BE2C (cell line): ENCODE results near the gene RGS9BP. TPM values are rescaled to one million over a fixed set of nuclear protein-coding genes. Genes with fewer than 3 reads are reported as not detected.

Experiments used
- DNase-seq: peaks from one replicate; pipeline ENCODE4 v3.0.0-alpha.2; 2020
- H3K27me3 ChIP-seq: fragments of 250-450 bp; sonication (Bioruptor Pico); 2 replicates; pipeline ENCODE4 v1.5.1; 2020; ENCODE audit warnings: mild to moderate bottlenecking
- H3K36me3 ChIP-seq: fragments of 250-450 bp; sonication (Bioruptor Pico); 2 replicates; pipeline ENCODE4 v1.5.1; 2020; ENCODE audit warnings: mild to moderate bottlenecking
- H3K4me1 ChIP-seq: fragments of 250-450 bp; sonication (Bioruptor Pico); 2 replicates; pipeline ENCODE4 v1.5.1; 2020
- H3K4me3 ChIP-seq: 2 replicates; pipeline ENCODE4 v1.5.1; 2011; ENCODE audit warnings: low read depth, low read length
- H3K9me3 ChIP-seq: fragments of 250-450 bp; sonication (Bioruptor Pico); 2 replicates; pipeline ENCODE4 v1.5.1; 2020
- polyA plus RNA-seq: library from polyadenylated mRNA; unstranded; fragments of >200 nt; gene quantifications from one replicate; pipeline ENCODE4 v1.2.1, GENCODE V29; 2012; ENCODE audit warnings: low read depth, missing spikeins; ENCODE audit not compliant: insufficient read length, insufficient read depth
- TF ChIP-seq, protein P1 (sequence below): IDR thresholded peaks from 2 replicates; pipeline ENCODE4 v1.5.1; 2012; ENCODE audit warnings: mild to moderate bottlenecking, low read depth, low read length

RGS9BP gene, protein sequence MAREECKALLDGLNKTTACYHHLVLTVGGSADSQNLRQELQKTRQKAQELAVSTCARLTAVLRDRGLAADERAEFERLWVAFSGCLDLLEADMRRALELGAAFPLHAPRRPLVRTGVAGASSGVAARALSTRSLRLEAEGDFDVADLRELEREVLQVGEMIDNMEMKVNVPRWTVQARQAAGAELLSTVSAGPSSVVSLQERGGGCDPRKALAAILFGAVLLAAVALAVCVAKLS
- polyA plus RNA-seq, result 0.15 TPM

DNA sequence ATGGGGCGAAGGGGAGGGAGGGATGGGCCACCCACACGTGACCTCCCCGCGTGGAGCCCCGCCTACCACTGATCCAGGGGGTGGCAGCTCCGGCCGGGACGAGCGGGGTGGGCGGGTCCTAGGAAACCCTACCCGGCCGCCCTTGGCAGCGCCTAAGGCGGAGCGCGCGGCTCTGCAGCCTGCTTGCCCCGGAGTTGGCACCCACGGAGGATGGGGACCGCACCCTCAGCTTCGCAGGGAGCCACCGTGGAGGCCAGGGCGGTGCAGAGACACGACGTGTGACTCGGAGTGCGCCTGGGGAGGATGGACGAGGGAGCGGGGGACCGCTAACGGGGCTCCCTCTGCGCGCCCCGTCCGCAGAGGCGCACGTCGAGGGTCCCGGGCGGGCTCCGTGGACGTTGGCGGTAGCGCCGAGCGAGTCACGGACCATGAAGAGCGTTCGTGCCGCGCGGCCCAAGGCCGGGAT is at the start of gene RGS9BP:
Gene RGS9BP, plus strand, starts transcription at position 129 of the 466 bp plus-strand sequence. CDS start 416 bp downstream, outside the sequence.
- Histone ChIP-seq H3K27me3 (peaks cover 21% of the 10 kb centered on the region), H3K4me3 (peak within 1 kb of the TSS; percentile 79), H3K4me1 (no peaks in the 10 kb centered on the region), H3K9me3 (no peaks in the 10 kb centered on the region; the same call in 1 of the 2 replicates), H3K36me3 (no peaks in the 10 kb centered on the region)
- TF ChIP-seq, protein P1, sequence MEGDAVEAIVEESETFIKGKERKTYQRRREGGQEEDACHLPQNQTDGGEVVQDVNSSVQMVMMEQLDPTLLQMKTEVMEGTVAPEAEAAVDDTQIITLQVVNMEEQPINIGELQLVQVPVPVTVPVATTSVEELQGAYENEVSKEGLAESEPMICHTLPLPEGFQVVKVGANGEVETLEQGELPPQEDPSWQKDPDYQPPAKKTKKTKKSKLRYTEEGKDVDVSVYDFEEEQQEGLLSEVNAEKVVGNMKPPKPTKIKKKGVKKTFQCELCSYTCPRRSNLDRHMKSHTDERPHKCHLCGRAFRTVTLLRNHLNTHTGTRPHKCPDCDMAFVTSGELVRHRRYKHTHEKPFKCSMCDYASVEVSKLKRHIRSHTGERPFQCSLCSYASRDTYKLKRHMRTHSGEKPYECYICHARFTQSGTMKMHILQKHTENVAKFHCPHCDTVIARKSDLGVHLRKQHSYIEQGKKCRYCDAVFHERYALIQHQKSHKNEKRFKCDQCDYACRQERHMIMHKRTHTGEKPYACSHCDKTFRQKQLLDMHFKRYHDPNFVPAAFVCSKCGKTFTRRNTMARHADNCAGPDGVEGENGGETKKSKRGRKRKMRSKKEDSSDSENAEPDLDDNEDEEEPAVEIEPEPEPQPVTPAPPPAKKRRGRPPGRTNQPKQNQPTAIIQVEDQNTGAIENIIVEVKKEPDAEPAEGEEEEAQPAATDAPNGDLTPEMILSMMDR, result no peak
- peak; percentile 85 for DNase-seq

DNA sequence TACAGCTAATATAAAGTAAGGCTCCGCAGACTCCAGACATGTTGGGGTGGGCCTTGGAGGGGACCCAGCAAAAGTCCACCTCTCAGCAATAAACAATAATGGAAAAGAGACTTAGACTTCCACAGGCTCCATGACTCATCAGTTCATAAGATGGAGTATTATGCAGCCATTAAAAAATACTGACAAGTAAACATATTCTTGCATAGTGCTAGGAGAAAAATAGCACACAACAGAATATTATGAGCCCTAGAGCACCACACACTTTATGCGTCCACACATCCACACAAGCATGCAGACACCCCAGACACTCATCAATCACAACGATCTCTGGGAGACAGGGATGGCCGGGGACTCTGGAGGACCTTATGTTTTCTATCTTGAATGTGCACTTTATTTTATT is 48.7 kb upstream of the RGS9BP start:
- Histone ChIP-seq H3K9me3 (no peaks in the 10 kb centered on the region), H3K4me3 (no peak overlapping the region), H3K27me3 (no peaks in the 10 kb centered on the region), H3K36me3 (peaks cover 18% of the 10 kb centered on the region), H3K4me1 (peaks cover 13% of the 10 kb centered on the region)
- TF ChIP-seq, protein P1, result no peak
- DNase-seq, result no peak

DNA sequence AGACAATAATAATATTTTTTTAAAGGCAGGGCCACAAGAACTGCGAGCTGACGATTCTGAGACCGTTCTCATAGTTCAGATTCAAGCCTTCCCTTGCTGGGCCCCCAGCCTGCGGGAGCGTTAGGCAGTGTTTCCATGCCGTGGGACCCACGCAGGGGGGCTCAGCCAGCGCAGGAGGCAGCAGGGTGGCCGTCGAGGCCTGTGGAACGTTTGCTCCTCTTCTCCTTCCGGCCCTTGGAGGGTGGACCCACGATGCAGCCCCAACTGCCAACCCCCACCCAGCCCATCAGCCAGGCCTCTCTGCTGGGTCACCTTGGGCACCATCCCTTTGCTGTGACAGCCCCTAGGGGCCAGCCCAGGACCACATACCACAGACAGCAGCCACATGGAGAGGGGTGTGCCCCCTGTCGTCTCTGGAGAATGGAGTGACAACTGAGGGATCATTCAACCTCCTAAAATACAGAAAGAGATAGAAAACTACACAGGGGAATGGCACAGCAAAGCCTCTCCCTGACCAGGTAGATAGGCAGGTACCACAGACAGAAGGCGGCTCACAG is 47.9 kb upstream of the RGS9BP start:
- TF ChIP-seq, protein P1, result peak; percentile 54
- Histone ChIP-seq H3K4me3 (no peak overlapping the region), H3K36me3 (peaks cover 18% of the 10 kb centered on the region), H3K27me3 (no peaks in the 10 kb centered on the region), H3K9me3 (no peaks in the 10 kb centered on the region), H3K4me1 (peaks cover 13% of the 10 kb centered on the region)
- DNase-seq, result peak; percentile 65

DNA sequence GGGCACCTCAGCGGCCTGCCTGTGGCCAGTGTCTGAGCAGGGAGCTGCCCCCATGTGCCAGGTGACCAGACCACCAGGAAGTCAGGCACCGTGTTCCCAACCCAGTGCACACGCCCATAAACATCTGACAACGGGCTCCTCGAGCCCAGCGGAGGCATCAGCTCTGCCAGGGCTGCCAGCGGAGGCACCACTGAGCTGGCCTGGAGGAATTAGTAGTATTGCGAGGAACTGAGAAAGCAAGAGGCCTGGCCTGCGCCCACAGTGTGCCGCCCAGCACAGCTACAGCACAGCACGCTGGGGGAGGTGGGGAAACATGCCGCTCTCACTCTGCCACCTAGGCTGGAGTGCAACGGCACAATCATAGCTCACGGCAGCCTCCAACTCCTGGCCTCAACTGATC is 45.3 kb upstream of the RGS9BP start:
- no peak for DNase-seq
- no peak overlapping the region for H3K4me3 ChIP-seq
- H3K4me1 ChIP-seq, result peaks cover 13% of the 10 kb centered on the region
- no peaks in the 10 kb centered on the region for H3K9me3 ChIP-seq
- H3K36me3 ChIP-seq, result peaks cover 11% of the 10 kb centered on the region; the same call in 1 of the 2 replicates
- TF ChIP-seq, protein P1, result no peak
- H3K27me3 ChIP-seq, result no peaks in the 10 kb centered on the region

DNA sequence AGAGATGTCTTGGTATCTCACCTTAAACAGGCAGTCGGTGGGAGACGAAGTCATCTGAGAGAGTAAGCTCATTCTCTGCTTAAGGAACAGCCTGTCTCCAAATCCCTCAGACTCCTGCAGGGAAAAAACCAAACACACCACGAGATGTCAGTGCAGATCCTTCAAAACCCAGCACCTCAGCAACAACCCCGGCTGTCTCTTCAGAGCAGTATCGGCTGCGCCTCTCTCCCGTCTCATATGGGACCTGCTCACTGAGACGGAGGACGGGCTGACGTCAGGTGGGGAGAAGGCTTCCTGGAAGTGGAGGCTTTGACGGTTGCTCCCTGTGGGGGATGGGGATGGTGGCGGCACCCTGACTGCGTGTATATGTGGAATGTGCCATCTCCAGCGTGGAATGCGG is 44.3 kb upstream of the RGS9BP start:
- Histone ChIP-seq H3K9me3 (no peaks in the 10 kb centered on the region), H3K4me3 (no peak overlapping the region), H3K27me3 (no peaks in the 10 kb centered on the region), H3K4me1 (peaks cover 13% of the 10 kb centered on the region), H3K36me3 (peaks cover 11% of the 10 kb centered on the region; the same call in 1 of the 2 replicates)
- TF ChIP-seq, protein P1, result peak; percentile 27
- no peak for DNase-seq

DNA sequence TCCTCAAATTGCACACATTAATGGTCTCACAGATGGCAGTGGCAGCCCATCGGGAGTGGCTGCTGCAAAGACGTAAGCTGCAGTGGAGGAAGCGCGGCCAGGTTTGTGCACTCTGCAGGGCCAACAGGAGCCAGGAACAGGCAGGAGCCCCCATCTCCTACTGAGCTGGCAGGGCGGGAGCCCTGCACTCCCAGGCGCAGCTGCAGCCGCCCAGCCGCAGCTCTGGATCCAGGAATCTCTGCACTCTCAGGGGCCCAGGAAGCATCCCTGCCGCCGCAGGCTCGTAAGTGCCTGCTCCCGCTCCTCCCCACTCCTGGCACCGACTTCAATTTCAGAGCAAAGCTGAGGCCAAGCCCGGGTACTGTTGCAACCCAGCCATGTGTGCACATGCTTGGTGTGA is 38.2 kb upstream of the RGS9BP start:
- no peak overlapping the region for H3K4me3 ChIP-seq
- H3K4me1 ChIP-seq, result no peaks in the 10 kb centered on the region
- H3K36me3 ChIP-seq, result peaks cover 14% of the 10 kb centered on the region
- H3K9me3 ChIP-seq, result no peaks in the 10 kb centered on the region
- H3K27me3 ChIP-seq, result no peaks in the 10 kb centered on the region
- TF ChIP-seq, protein P1, result no peak
- DNase-seq, result no peak
